GM18870 (cell line): ENCODE measurements around the gene CDKL1.
A peak's percentile ranks its signal among the peaks of the same experiment; 100 is the strongest.
"Not testable (repeated sequence)": the region's sequence is repeated elsewhere in the genome, so short reads cannot be mapped to it uniquely, and the experiment has no call there.

Experiments used
- ATAC-seq: cut with Tn5 transposase; IDR thresholded peaks from one replicate; pipeline ENCODE4 v1.9.1; 2021; ENCODE audit warnings: moderate library complexity; ENCODE audit not compliant: unreplicated experiment

CDKL1 gene

DNA sequence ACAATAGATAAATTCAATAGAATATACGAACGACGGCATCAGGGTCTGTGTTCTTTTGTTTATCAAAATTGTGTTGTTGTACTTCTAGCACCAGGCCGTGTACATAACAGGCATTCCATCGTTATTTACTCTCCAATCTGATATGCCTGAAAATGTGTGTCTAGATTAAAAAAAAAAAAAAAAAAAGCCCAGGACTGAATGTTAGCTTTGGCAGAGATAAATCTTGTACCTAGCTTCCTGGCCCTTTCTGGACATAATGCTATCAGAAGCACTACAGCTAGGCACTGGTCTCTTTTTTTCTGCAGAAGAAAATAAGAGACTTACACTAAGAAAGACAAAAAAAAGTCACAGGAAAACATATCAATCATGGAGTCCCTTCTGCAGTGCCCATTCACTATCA, 37.0 kb downstream of the CDKL1 start:
- no peak for ATAC-seq

DNA sequence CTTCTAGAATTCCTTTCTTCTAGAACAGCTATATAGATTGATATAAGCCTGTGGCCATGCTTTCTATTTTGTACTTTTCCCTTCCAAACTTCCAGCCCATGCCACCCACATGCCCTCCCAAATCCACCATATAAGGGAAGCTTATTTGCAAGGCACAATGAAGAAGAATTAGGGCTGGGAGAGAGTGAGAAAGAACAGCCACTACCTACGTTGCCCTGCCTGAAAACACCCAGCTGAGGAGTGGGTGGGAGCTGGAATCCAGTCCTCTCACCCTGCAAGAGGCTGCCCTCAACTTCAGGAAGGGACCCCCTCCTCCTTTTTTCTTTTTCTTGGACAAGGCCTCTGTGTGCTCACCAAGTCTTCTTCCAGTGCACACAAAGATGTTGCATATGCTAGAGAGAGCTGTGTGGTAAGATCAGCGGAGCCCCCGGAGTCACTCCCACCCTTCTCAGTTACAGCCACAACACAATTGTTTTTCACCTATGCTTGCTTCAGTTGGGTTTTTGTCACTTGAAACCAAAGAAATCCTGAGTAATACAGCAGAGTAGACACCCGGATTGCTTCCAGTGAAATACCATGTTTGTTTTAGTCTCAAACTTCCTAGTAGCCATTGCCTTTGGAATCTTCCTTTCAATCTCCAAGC, 38.8 kb downstream of the CDKL1 start:
- ATAC-seq, result no peak

DNA sequence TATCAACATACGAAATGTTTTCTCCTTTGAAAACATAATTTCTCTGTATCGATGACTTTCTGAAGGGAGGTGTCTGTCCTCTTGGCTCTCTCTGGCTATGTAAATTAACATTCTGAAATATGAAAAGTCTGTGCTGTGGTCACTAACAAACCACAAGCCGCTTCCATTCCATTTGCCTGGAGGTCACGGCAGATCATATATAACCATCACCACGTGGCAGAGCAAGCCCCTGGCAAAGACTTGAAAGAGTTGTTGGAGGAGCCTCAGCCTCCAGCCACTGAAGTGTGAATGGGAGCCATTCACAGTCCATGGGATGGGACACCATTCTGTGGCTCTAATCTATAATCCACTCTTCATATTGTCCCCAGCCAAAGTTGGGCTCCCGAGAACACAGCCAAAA, 39.6 kb downstream of the CDKL1 start:
- no peak for ATAC-seq

DNA sequence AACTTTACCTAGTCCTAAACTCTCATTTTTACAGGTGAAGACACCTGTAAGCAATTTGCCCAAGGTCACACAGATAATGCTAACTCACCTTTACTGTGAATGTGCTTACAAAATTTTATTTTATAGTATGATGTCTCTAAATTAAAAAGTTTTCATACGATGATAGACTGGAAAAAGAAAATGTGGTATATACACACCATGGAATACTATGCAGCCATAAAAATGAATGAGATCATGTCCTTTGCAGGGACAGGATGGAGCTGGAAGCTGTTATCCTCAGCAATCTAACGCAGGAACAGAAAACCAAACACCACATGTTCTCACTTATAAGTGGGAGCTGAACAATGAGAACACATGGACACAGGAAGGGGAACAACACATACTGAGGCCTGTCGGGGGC, 40.4 kb downstream of the CDKL1 start:
- ATAC-seq, result not testable (repeated sequence)

DNA sequence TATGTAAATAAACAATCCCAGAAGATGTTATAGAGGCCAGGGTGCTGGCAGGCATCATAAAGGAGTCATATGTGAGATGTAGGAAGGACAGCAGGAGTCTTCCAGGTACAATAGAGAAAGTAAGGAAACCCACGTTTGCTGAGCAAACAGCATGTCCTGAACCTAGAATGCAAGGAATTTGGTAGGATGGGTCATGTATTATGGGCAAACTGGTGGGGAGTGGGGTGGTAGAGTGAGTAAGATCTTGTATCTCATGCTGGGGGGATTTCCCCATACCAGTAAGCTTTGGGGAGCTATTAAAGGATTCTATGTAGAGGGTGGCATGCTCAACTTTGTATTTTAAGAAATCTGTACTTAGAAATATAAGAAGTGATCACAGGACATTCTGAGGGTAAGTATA, 41.0 kb downstream of the CDKL1 start:
- no peak for ATAC-seq

DNA sequence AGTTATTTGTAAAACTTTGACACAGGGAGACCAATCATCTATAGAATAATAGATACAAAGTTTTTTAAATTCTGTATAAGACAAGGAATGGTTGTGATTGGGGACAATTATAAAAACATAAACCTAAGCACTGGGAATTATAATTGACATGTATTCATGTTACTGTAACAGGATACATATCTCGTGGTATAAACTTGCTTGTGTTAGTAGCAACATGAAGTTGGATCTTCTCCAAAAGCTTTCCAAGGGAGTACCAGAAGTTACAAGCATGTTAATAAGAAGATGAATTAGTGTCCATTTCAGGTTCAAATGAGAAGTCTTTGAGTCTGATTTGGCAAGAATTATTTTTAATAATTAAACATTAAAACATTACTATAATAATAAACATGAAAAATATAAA, 42.2 kb downstream of the CDKL1 start:
- no peak for ATAC-seq

DNA sequence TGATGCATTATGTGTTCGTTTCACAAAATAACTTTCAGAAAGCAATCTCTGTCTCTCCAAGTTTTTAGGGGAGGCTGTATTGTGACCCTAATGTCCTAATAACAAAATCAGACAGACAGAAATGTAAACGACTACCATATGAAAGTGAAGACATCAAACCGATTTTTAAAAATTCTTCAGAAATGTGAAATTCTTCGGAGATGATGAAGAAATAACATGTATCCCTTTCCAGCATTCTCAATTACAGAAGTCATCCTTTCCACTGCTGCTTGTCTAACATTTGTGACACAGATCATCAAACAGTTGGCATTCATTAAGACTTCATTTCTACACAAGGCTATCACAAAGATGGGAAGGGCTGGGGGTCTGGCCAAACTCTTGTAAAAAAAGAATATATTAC, 43.6 kb downstream of the CDKL1 start:
- ATAC-seq, result no peak

DNA sequence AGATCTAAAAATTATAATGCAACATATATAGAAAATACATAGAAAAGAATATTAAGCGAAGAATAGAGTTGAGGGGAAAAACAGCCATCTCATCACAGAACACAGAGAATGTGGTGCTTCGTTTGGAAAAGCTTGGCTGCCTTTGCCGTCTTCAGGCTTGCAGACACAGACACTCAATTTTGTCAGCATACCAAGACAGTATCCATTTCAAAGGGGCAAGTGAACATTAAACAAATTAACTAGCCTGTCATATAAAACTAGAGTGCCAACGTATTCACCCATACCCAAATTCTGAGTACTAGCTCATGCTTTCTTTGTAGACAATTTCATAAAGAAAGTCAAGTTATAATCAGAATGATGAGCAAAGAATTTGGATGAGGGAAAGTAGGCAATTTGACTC, 44.1 kb downstream of the CDKL1 start:
- no peak for ATAC-seq

DNA sequence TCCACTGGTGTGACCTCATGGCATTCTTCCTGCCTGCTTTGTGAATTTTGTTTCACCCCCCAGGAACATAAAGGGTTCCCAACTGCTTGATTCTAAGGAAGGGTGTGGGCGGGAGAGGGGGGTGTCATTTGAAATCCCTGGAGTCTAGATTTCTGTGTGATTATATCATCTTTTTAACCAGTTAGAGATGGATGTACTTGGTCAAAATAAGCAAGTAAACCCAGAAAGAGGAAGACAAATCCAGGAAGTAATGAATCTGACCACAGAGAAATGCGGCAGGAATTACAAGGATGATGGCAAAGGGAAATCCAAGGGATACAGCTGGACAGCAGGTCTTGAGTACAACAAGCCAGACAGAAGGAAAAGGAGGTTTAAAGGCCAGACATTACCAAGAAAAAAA, 45.7 kb downstream of the CDKL1 start:
- ATAC-seq, result no peak

DNA sequence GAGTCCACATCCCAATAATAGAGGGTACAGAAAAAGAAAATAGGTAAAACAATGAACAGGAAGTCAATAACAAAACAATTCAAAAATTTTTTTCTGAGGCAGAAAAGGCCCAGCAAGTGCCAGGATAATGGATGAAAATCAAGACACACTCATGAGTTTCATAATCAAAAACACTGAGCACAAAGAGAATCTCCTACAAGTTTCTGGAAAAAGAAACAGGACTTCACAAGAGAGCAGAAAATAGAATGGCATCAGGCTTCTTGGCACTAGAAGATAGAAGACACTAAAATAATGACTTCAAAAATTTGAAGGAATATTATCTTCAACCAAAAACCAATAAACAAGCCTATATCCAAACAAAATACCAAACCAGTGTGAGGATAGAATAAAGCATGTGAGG, 47.7 kb downstream of the CDKL1 start:
- ATAC-seq, result no peak

DNA sequence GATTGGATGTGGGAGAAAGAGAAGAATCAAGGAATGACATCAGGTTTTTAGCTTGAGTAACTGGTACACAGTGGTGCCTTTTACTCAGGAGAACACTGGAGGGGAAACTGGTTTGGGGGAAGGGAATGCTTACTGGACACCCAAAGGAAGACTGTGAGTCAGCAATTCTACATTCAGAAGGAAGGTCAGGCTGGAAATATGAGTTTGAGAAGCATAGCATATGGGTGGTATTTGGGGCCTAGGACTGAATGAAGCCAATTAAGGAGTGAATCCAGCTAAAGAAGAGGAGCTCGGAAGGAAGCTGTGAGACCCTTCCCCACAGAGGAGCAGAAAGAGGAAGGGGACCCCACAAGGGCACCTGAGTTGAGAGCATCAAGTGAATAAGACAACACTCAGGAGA, 49.2 kb downstream of the CDKL1 start:
- ATAC-seq, result no peak

DNA sequence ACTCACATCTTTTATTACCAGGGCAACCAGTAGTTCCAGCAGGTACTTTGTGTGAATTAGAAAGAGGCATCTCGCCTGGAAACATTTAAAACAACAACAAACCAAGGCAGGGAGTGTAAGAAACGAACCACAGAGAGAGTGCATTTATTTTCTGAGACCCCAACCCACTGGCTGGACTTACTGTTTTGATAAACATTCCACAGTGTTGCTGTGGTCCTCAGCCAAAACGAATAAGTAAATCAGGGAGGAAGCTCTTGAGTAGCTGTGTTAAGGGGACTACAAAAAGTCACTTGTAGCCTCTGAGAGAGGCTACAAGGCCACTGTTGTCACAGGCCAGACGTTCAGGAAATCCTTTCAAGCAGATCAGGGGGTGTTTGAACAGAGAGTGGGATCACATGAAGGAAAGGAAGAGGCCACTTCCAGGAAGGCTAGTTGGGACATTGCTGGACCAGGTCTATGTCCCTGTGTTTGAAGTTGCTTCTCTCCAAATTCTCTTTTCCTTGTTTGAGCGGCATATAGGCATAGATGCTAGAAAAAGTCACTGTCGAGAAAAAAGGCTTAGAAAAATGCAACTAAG, 50.7 kb downstream of the CDKL1 start:
- ATAC-seq, result no peak

DNA sequence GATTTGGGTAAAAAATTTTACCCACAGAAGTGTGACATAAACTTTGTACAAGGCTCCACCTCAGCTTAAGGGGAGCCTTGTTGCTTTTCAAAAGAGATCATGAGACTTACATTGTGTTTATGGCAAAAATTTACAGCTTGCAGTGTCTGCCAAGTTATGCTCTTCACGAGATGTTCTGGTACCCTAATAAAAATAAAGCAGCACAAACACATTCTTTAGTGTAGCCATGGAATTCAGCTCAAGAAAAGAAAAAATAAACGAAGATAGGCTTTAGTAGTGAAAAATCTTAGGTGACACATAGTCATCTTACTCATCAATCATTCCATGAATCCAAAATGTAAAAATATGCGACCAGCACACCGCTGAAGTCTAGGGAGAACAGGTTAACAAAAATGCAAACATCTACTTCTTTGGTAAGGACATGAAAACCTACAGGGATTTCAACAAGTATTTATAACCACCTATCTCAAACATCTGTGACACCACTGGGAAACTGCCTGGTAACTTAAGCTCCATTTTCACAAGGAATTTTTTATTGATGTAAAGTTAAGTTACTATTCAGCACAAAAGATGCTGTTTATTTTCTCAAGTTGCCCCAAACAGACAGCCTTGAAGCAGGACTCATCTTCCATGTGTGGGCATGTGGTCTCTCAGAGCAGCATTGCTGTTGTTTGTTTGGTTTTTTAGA, 51.7 kb downstream of the CDKL1 start:
- ATAC-seq, result no peak

DNA sequence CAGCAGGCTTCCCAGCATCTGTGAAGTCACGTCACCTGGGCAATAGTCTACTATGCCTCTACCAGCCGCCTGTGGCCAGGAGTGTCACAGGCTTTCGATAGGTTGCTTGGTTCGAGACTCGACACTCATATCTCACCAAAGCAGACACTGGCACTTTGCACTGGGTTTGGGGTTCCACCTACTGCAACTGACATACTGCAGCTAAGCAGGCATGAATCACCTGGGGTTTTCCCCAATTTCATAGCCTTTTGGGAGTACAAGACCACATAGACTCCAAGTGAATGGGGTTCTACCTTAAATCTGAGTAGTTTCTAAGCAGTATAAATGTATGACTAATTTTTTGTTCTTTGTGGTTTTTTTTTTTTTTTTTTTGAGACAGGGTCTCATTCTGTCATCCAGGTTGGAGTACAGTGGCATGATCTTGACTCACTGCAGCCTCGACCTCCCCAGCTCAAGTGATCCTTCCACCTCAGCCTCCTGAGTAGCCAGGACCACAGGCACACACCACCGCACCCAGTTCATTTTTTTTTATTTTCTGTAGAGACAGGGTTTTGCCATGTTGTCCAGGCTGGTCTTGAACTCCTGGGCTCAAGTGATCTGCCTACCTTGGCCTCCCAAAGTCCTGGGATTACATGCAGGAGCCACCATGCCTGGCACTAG, 52.4 kb downstream of the CDKL1 start:
- ATAC-seq, result peak; percentile 87

DNA sequence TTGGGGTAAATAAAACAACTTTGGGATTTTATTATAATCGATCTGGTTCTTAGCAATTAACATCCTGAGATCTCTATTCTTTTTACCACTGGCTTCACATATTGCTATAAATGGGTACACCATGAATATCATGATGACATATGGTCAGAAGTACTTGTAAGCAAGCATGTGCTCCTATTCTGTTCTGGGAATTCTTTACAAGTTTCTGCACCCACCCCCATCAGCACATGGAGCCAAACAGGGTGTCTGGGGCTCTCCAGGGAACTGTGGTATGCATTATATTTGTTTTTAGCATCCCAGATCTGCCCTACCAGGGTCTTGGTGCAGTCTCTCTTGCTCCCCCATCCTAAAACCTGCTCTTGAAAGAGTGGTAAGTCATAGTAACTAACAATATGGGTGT, 53.2 kb downstream of the CDKL1 start:
- ATAC-seq, result no peak

DNA sequence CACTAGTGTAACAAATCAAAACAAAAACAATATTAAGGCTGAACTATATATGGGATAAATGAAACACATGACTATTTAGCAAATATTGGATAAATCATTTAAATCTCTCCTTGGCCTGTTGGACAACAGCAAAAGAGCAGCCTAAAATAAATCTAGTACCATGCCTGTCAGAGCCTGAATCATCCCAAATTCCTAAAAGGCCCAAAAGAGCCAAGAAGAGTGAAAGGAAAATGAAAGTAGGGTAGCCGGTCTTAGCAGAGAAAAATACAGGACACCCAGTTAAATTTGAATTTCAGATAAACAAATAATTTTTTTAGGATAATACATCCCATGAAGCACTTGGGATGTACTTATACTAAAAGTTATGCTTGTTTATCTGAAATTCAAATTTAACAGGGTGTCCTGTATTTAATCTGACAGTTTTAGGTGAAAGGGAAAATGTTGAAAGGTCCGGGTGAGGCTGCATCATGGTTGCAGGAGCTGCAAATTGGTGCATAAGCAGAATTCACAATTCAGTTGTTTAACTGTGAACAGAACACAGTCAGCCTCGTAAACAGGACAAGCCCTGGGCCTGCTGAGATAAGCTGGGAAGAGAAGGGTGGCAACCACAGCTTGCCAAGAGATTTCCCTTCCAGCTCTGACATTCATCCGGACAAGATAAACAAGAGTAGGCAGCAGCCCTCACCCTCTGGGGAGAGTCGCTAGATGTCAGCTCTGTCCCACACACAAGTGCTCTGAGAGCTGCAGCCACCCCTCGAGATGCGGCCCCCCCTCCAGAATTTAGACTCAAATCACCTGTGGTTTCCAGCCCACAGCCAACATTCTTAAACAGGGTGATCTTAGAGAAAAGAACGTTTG, 54.2 kb downstream of the CDKL1 start:
- ATAC-seq, result no peak

DNA sequence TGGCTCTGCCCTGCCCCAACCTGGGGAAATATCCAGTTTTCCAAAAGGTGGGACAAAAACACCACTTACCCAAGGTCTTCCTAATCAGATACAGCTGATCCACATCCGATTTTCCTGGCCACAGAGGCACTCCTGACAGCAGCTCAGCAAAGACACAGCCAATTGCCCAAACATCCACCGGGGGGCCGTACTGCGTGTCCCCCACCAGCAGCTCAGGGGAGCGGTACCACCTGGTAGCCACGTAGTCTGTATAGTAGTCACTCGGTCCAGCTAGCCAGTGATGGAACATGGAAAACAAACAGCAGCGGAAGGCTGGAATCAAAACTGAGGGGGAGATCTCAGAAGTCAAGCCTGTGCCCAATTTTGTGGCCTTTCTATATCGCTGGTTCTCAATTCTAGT, 55.7 kb downstream of the CDKL1 start:
- ATAC-seq, result no peak

DNA sequence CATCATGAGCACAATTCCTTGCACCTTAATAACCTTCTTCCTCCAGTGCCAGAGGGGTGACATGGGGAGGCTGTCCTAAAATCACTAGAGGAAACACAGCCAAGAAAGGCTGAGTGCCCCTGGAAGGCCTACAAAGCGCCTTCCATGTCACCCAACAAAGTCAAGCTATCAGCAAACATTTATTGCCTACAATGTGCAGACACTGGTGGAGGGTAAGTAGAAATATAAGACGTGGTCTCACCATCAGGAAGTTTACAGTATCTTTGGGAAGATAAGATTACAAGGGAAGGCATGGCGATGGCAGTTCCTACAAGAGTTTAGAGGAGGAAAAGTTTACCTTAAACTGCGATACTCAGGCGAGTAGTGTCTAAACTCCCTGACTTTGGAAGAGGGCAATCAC, 56.6 kb downstream of the CDKL1 start:
- no peak for ATAC-seq

DNA sequence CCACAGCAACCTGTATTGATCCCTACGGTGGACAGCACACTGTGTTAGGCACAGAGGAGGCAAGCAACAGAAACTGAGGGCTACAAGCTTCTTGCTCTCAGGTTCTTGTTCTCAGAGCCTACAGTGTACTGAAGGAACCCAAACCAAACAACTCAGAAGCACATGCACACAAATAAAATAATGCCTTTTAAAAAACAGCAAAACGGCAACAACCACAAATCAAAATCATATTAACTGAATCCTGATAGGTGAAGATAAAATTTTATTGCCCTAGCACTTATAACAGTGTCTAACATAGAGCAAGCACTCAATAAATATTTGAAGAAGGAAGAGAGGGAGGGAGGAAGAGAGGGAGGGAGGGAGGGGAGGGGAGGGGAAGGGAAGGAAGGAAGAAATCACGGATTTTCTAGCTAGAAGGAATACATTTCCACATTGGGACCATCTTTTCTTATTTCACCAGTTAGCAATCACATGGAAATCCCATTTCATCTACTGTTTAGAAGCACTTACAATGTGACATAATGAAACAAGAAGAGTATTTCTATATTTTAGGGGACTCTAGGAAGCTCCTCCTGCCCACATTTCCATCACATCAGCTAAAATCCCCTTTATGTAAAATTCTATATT, 57.4 kb downstream of the CDKL1 start:
- ATAC-seq, result no peak

DNA sequence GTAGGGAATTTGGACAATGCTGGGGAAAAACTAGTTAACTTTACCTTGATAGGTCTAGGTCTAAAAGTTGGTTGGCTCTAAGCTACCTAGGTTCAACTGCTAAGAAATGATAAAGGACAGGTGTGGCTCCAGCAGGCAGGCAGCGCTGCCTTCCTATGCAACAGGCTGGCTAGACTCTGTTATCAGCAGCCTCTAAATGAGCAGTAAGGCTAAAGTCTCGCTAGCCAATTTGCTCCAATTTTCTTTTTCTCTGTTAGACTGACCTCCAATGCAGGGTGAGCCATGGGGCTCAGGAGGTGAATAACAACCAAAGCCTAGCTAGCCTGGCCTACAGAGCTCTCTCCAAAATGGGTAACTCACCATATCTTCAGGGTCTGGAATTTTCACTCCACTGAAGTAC, 58.1 kb downstream of the CDKL1 start:
- ATAC-seq, result no peak
